Colon (tissue), 2 donors: Measurements from ENCODE around the gene SLC44A3.

Experiments
- FAIRE-seq: peaks from 2 replicates; lab custom pipeline; 2012; peaks lifted over from hg19 to GRCh38; lab: Jason Lieb, UNC
- donor health status: control.
- donor health status: control.

SLC44A3 gene

GRCh38 chr1:94819945-94820746 lies at the start of gene SLC44A3:
Gene SLC44A3 (plus strand): TSS chr1:94820357. CDS start chr1:94820452, 95 bp downstream.
- no peak for FAIRE-seq

- no peak for FAIRE-seq
Observed at GRCh38 chr1:94772230-94772641, 47.9 kb upstream of the SLC44A3 start.

- FAIRE-seq, result no peak
Observed at GRCh38 chr1:94772845-94773244, 47.3 kb upstream of the SLC44A3 start.

- FAIRE-seq, result no peak
Observed at GRCh38 chr1:94773296-94773809, 46.8 kb upstream of the SLC44A3 start.

GRCh38 chr1:94773931-94774422 lies 46.2 kb upstream of the SLC44A3 start:
- FAIRE-seq, result no peak

GRCh38 chr1:94776474-94776873 lies 43.7 kb upstream of the SLC44A3 start:
- FAIRE-seq, result no peak

GRCh38 chr1:94777281-94777680 lies 42.9 kb upstream of the SLC44A3 start:
- FAIRE-seq, result no peak

- no peak for FAIRE-seq
Observed at GRCh38 chr1:94778808-94779207, 41.3 kb upstream of the SLC44A3 start.

- no peak for FAIRE-seq
Observed at GRCh38 chr1:94783342-94784189, 36.6 kb upstream of the SLC44A3 start.

GRCh38 chr1:94784190-94784515 lies 36.0 kb upstream of the SLC44A3 start:
- no peak for FAIRE-seq

- FAIRE-seq, result no peak
Observed at GRCh38 chr1:94787691-94788090, 32.5 kb upstream of the SLC44A3 start.

- FAIRE-seq, result no peak
Observed at GRCh38 chr1:94790246-94790645, 29.9 kb upstream of the SLC44A3 start.

- no peak for FAIRE-seq
Observed at GRCh38 chr1:94790670-94791069, 29.5 kb upstream of the SLC44A3 start.

- FAIRE-seq, result no peak
Observed at GRCh38 chr1:94792473-94793295, 27.5 kb upstream of the SLC44A3 start.

GRCh38 chr1:94793296-94793656 lies 26.9 kb upstream of the SLC44A3 start:
- FAIRE-seq, result no peak

- no peak for FAIRE-seq
Observed at GRCh38 chr1:94795434-94795833, 24.7 kb upstream of the SLC44A3 start.

GRCh38 chr1:94796266-94796665 lies 23.9 kb upstream of the SLC44A3 start:
- no peak for FAIRE-seq

GRCh38 chr1:94797291-94797690 lies 22.9 kb upstream of the SLC44A3 start:
- no peak for FAIRE-seq

- FAIRE-seq, result no peak
Observed at GRCh38 chr1:94798054-94798453, 22.1 kb upstream of the SLC44A3 start.

- no peak for FAIRE-seq
Observed at GRCh38 chr1:94798462-94798861, 21.7 kb upstream of the SLC44A3 start.

- no peak for FAIRE-seq
Observed at GRCh38 chr1:94799206-94799605, 21.0 kb upstream of the SLC44A3 start.

- FAIRE-seq, result no peak
Observed at GRCh38 chr1:94801919-94802546, 18.1 kb upstream of the SLC44A3 start.
